H1 (cell line): ENCODE results near the gene MTR. TPM values are rescaled to one million over a fixed set of nuclear protein-coding genes. Genes with fewer than 3 reads are reported as not detected.

Experiments
- CTCF ChIA-PET: fragments of 300-600 bp; sonication (Branson Sonifier 250); formaldehyde crosslinking; loops from one replicate; lab custom pipeline; 2021; ENCODE audit not compliant: partially characterized antibody; lab: Charles Lee
- POLR2A ChIA-PET: fragments of 300-600 bp; sonication (Branson Sonifier 250); formaldehyde crosslinking; loops from one replicate; lab custom pipeline; 2021; ENCODE audit warnings: inconsistent platforms; ENCODE audit not compliant: partially characterized antibody; lab: Charles Lee
- DNase-seq, 2 experiments: peaks; one replicate each; pipeline versions ENCODE4 v3.0.0 to v3.0.0-alpha.2; 2010 to 2022; ENCODE audit warnings: low spot score in 2 of 2, low read depth in 1 of 2, mixed read lengths in 1 of 2
- FAIRE-seq: peaks from 2 replicates; lab custom pipeline; 2011; peaks lifted over from hg19 to GRCh38; lab: Jason Lieb, UNC
- H2AFZ ChIP-seq: 2 replicates; pipeline ENCODE4 v1.8.1; 2012; ENCODE audit warnings: low read length, inconsistent platforms
- H2AK5ac ChIP-seq: 2 replicates; pipeline ENCODE4 v1.6.1; 2013; ENCODE audit warnings: low read depth, low read length
- H2BK120ac ChIP-seq: replicated peaks from 2 replicates; pipeline ENCODE3; 2013; ENCODE audit warnings: low read depth, low read length, inconsistent platforms
- H2BK12ac ChIP-seq: 2 replicates; pipeline ENCODE4 v1.6.1; 2013; ENCODE audit warnings: low read depth, low read length
- H2BK15ac ChIP-seq: 2 replicates; pipeline ENCODE4 v1.6.1; 2013; ENCODE audit warnings: low read length
- H2BK20ac ChIP-seq: 2 replicates; pipeline ENCODE4 v1.6.1; 2013; ENCODE audit warnings: low read length
- H2BK5ac ChIP-seq: 2 replicates; pipeline ENCODE4 v1.6.1; 2013; ENCODE audit warnings: low read depth, low read length
- H3K14ac ChIP-seq: 2 replicates; pipeline ENCODE4 v1.6.1; 2013; ENCODE audit warnings: inconsistent platforms; ENCODE audit not compliant: insufficient read length
- H3K18ac ChIP-seq: 2 replicates; pipeline ENCODE4 v1.6.1; 2013; ENCODE audit warnings: low read length; ENCODE audit errors: extremely low read depth
- H3K23ac ChIP-seq: 2 replicates; pipeline ENCODE4 v1.6.1; 2013; ENCODE audit warnings: inconsistent platforms; ENCODE audit not compliant: insufficient read length
- H3K23me2 ChIP-seq: 2 replicates; pipeline ENCODE4 v1.6.1; 2013; ENCODE audit warnings: low read depth, low read length
- H3K27ac ChIP-seq: 2 replicates; pipeline ENCODE4 v1.6.1; 2011; ENCODE audit warnings: low read depth, low read length, inconsistent platforms
- H3K27me3 ChIP-seq, 4 experiments: replicated peaks in 1 of 4; 1 replicate in 1 of 4; 2 replicates in 3 of 4; pipeline versions ENCODE4 v1.6.1 to v1.8.1; 2011 to 2013; ENCODE audit warnings: low read length in 3 of 4, mild to moderate bottlenecking in 3 of 4, inconsistent platforms in 2 of 4, mixed read lengths in 2 of 4, moderate library complexity in 1 of 4; ENCODE audit not compliant: control insufficient read depth in 3 of 4, insufficient read depth in 3 of 4; ENCODE audit errors: extremely low read depth in 1 of 4
- H3K36me3 ChIP-seq, 4 experiments: 2 replicates each; pipeline versions ENCODE4 v1.6.1 to v1.8.1; 2011 to 2013; ENCODE audit warnings: mild to moderate bottlenecking in 4 of 4, low read length in 3 of 4, moderate library complexity in 2 of 4, control low read depth in 1 of 4, inconsistent platforms in 1 of 4; ENCODE audit not compliant: insufficient read depth in 4 of 4, control insufficient read depth in 2 of 4
- H3K4ac ChIP-seq: replicated peaks from 2 replicates; pipeline ENCODE3; 2013; ENCODE audit warnings: low read length, low read depth, mixed read lengths, inconsistent platforms; ENCODE audit not compliant: insufficient read length
- H3K4me1 ChIP-seq, 4 experiments: replicated peaks in 1 of 4; 1 replicate in 1 of 4; 2 replicates in 3 of 4; pipeline versions ENCODE4 v1.6.1 to v1.8.1; 2011 to 2013; ENCODE audit warnings: low read length in 3 of 4, inconsistent platforms in 2 of 4, mixed read lengths in 1 of 4; ENCODE audit not compliant: insufficient read depth in 4 of 4, control insufficient read depth in 3 of 4
- H3K4me2 ChIP-seq, 2 experiments: 2 replicates each; pipeline versions ENCODE4 v1.6.1 to v1.8.1; 2011 to 2013; ENCODE audit warnings: low read depth in 2 of 2, low read length in 2 of 2, control low read depth in 1 of 2, inconsistent platforms in 1 of 2, mild to moderate bottlenecking in 1 of 2; ENCODE audit not compliant: insufficient read depth in 1 of 2
- H3K4me3 ChIP-seq, 4 experiments: fragments of 200-600, 300-600 bp in 1 of 4; sonication (generic), shearing (Covaris generic), sonication (Bioruptor Twin) in 1 of 4; 2 replicates each; pipeline versions ENCODE4 v1.5.1 to v1.8.1; 2011 to 2016; ENCODE audit warnings: low read length in 4 of 4, low read depth in 3 of 4, control low read depth in 2 of 4, inconsistent platforms in 2 of 4, mild to moderate bottlenecking in 2 of 4, mixed read lengths in 1 of 4, moderate library complexity in 1 of 4; ENCODE audit not compliant: insufficient read depth in 2 of 4; ENCODE audit errors: extremely low read depth in 1 of 4
- H3K56ac ChIP-seq: replicated peaks from 2 replicates; pipeline ENCODE3; 2013; ENCODE audit warnings: low read depth, mild to moderate bottlenecking, mixed read lengths, low read length, inconsistent platforms; ENCODE audit not compliant: insufficient read length
- H3K79me1 ChIP-seq: 2 replicates; pipeline ENCODE4 v1.6.1; 2013; ENCODE audit warnings: low read depth, low read length, control low read depth
- H3K79me2 ChIP-seq, 2 experiments: 2 replicates each; pipeline versions ENCODE4 v1.6.1 to v1.8.1; 2012 to 2013; ENCODE audit warnings: low read length in 2 of 2, mild to moderate bottlenecking in 2 of 2, inconsistent platforms in 1 of 2; ENCODE audit not compliant: insufficient read depth in 2 of 2, control insufficient read depth in 1 of 2
- H3K9ac ChIP-seq, 4 experiments: replicated peaks in 1 of 4; 1 replicate in 1 of 4; 2 replicates in 3 of 4; pipeline versions ENCODE4 v1.6.1 to v1.8.1; 2011 to 2013; ENCODE audit warnings: low read depth in 3 of 4, low read length in 3 of 4, control low read depth in 2 of 4, mild to moderate bottlenecking in 2 of 4, moderate library complexity in 2 of 4, inconsistent platforms in 1 of 4; ENCODE audit errors: extremely low read depth in 1 of 4
- H3K9me3 ChIP-seq, 2 experiments: 2 replicates each; pipeline versions ENCODE4 v1.6.1 to v1.8.1; 2012 to 2013; ENCODE audit warnings: mild to moderate bottlenecking in 2 of 2, moderate library complexity in 2 of 2, control low read depth in 1 of 2, inconsistent platforms in 1 of 2, low read depth in 1 of 2, low read length in 1 of 2, mixed read lengths in 1 of 2; ENCODE audit not compliant: insufficient read depth in 2 of 2
- H4K20me1 ChIP-seq, 2 experiments: replicated peaks in 1 of 2; 2 replicates each; pipeline versions ENCODE3 to v1.8.1; 2011 to 2013; ENCODE audit warnings: inconsistent platforms in 2 of 2, low read length in 2 of 2, mild to moderate bottlenecking in 1 of 2; ENCODE audit not compliant: insufficient read depth in 2 of 2, control insufficient read depth in 1 of 2
- H4K5ac ChIP-seq: 2 replicates; pipeline ENCODE4 v1.6.1; 2013; ENCODE audit warnings: low read length, low read depth, mixed read lengths, inconsistent platforms; ENCODE audit not compliant: insufficient read length
- H4K8ac ChIP-seq: 2 replicates; pipeline ENCODE4 v1.8.0; 2013; ENCODE audit warnings: mild to moderate bottlenecking, moderate library complexity, low read length, inconsistent platforms; ENCODE audit not compliant: insufficient read depth; ENCODE audit errors: extremely low read depth
- H4K91ac ChIP-seq: replicated peaks from 2 replicates; pipeline ENCODE3; 2013; ENCODE audit warnings: low read length, mixed read lengths, inconsistent platforms; ENCODE audit not compliant: insufficient read length
- ATF3 ChIP-seq: IDR thresholded peaks from 2 replicates; pipeline ENCODE4 v1.6.1; 2011; ENCODE audit warnings: low read depth, mild to moderate bottlenecking, low read length; ENCODE audit not compliant: insufficient read depth
- CEBPB ChIP-seq: IDR thresholded peaks from 2 replicates; pipeline ENCODE4 v1.6.1; 2012; ENCODE audit warnings: low read depth, low read length
- CREB1 ChIP-seq: IDR thresholded peaks from 2 replicates; pipeline ENCODE4 v1.6.1; 2012; ENCODE audit warnings: inconsistent platforms
- JUN ChIP-seq: IDR thresholded peaks from 2 replicates; pipeline ENCODE4 v1.6.1; 2011; ENCODE audit warnings: low read depth, mild to moderate bottlenecking, improper control_type of control experiment, low read length
- PHF8 ChIP-seq: fragments of 200-600 bp; sonication (generic); conservative IDR thresholded peaks from 2 replicates; pipeline ENCODE4 v1.7.1; 2012; ENCODE audit warnings: low read depth, mild to moderate bottlenecking, inconsistent platforms, low read length, moderate library complexity
- POLR2A ChIP-seq, 2 experiments: IDR thresholded peaks; 1 replicate in 1 of 2; 2 replicates in 1 of 2; pipeline ENCODE4 v1.6.1; 2011; ENCODE audit warnings: low read depth in 2 of 2, low read length in 2 of 2, mild to moderate bottlenecking in 2 of 2; ENCODE audit errors: control extremely low read depth in 1 of 2
- SAP30 ChIP-seq: fragments of 300-600 bp; sonication (generic); IDR thresholded peaks from 2 replicates; pipeline ENCODE4 v1.7.1; 2012; ENCODE audit warnings: low read length, moderate library complexity, mild to moderate bottlenecking, inconsistent platforms; ENCODE audit not compliant: insufficient read depth, insufficient replicate concordance
- SUZ12 ChIP-seq: fragments of 200-600 bp; sonication (generic); IDR thresholded peaks from 2 replicates; pipeline ENCODE4 v1.6.1; 2012; ENCODE audit warnings: mild to moderate bottlenecking, inconsistent platforms, low read length, moderate library complexity, mixed read lengths
- TAF1 ChIP-seq: IDR thresholded peaks from 2 replicates; pipeline ENCODE4 v1.6.1; 2011; ENCODE audit warnings: mild to moderate bottlenecking, low read depth, low read length
- TAF7 ChIP-seq: optimal IDR thresholded peaks from 2 replicates; pipeline ENCODE3; 2011; ENCODE audit warnings: low read depth, mild to moderate bottlenecking, inconsistent platforms, low read length, moderate library complexity, borderline replicate concordance
- ZNF274 ChIP-seq: IDR thresholded peaks from 2 replicates; pipeline ENCODE4 v1.7.0; 2012; ENCODE audit warnings: low read length, borderline replicate concordance; ENCODE audit errors: extremely low read depth
- WGBS, 2 experiments: shearing (Covaris generic) in 1 of 2; methylation state at CpG; one replicate each; pipeline versions ENCODE4 v1.1.6 to v1.1.7; 2013 to 2015; ENCODE audit warnings: low lambda C conversion rate in 2 of 2, mixed read lengths in 2 of 2, inconsistent platforms in 1 of 2, low coverage in 1 of 2, missing lambda C conversion rate in 1 of 2; ENCODE audit not compliant: insufficient replicate concordance in 2 of 2, insufficient coverage in 1 of 2, insufficient read length in 1 of 2; ENCODE audit errors: extremely low coverage in 1 of 2, missing lambda C conversion rate in 1 of 2; 5-methylcytosine and 5-hydroxymethylcytosine counted together
- polyA plus RNA-seq, 7 experiments: library from polyadenylated mRNA; depleted of rRNA in 3 of 7; stranded (reverse) in 5 of 7; unstranded in 2 of 7; fragments of >200 nt in 5 of 7; fragments of 200-250 nt in 2 of 7; gene quantifications; 1 replicate in 5 of 7; 2 replicates in 1 of 7; 4 replicates in 1 of 7; pipeline versions ENCODE4 v1.2.1 to v1.2.3, GENCODE V29; 2011 to 2013; ENCODE audit warnings: missing spikeins in 2 of 7, mixed read lengths in 2 of 7
- total RNA-seq: library from RNA; stranded (reverse); fragmentation: NEBNext Ultra II Directional; extraction: Animal tissue kit (Norgen Biotek cat#: 25700); gene quantifications from 2 replicates; pipeline ENCODE4 v1.2.1, GENCODE V29; 2021
- TF ChIP-seq, protein P1 (sequence below), 3 experiments: IDR thresholded peaks; 1 replicate in 2 of 3; 2 replicates in 1 of 3; pipeline versions ENCODE4 v1.5.1 to v1.6.1; 2011; ENCODE audit warnings: low read length in 3 of 3, mild to moderate bottlenecking in 3 of 3, inconsistent platforms in 2 of 3, low read depth in 1 of 3, moderate library complexity in 1 of 3; ENCODE audit not compliant: insufficient read depth in 1 of 3; ENCODE audit errors: control extremely low read depth in 1 of 3

Gene MTR
- total and polyA plus RNA-seq, 2 of the 8 experiments (the other 6 are each of a cell fraction or from before 2014, with no cell fraction given) = 4.8 to 27.4 TPM

GRCh38 chr1:236908669-236909068 is 113.6 kb downstream of the MTR start:
- Histone ChIP-seq H4K91ac (no peak overlapping the region), H4K5ac (no peak overlapping the region), H3K14ac (no peak overlapping the region), H3K79me2 (no peaks in the 10 kb centered on the region), H2BK15ac (no peak overlapping the region), H3K36me3 (no peaks in the 10 kb centered on the region), H3K23me2 (no peaks in the 10 kb centered on the region), H3K9ac (no peak overlapping the region), H3K27me3 (no peaks in the 10 kb centered on the region), H3K56ac (no peak overlapping the region), H2BK5ac (no peak overlapping the region), H2AK5ac (no peak overlapping the region), H3K4me2 (no peak overlapping the region), H3K4me1 (no peaks in the 10 kb centered on the region), H3K23ac (no peak overlapping the region), H2AFZ (no peak overlapping the region), H3K79me1 (no peaks in the 10 kb centered on the region), H3K4me3 (no peak overlapping the region), H4K8ac (no peak overlapping the region), H2BK12ac (no peak overlapping the region), H2BK20ac (no peak overlapping the region), H4K20me1 (no peaks in the 10 kb centered on the region), H3K9me3 (no peaks in the 10 kb centered on the region), H2BK120ac (no peak overlapping the region), H3K4ac (no peak overlapping the region), H3K27ac (no peak overlapping the region), H3K18ac (no peak overlapping the region)
- FAIRE-seq (no peak), DNase-seq (no peak)
- CTCF ChIA-PET = no interaction called here
- 94% methylated on average over 2 of the region's 2 CpGs; no CpG with 5 or more reads in 1 of the 2 experiments for WGBS, 2 experiments
- POLR2A ChIA-PET = no interaction called here
- TF ChIP-seq TAF7 (no peak), ATF3 (no peak), SAP30 (no peak), SUZ12 (no peak), ZNF274 (no peak), JUN (no peak), POLR2A (IDR thresholded peaks at IDR 0.05; ENCODE audit: control extremely low read depth in 1 of 2, low read depth in 2 of 2, low read length in 2 of 2) (no peak), CREB1 (no peak), PHF8 (no peak), CEBPB (no peak), TAF1 (no peak)
- TF ChIP-seq, protein P1, sequence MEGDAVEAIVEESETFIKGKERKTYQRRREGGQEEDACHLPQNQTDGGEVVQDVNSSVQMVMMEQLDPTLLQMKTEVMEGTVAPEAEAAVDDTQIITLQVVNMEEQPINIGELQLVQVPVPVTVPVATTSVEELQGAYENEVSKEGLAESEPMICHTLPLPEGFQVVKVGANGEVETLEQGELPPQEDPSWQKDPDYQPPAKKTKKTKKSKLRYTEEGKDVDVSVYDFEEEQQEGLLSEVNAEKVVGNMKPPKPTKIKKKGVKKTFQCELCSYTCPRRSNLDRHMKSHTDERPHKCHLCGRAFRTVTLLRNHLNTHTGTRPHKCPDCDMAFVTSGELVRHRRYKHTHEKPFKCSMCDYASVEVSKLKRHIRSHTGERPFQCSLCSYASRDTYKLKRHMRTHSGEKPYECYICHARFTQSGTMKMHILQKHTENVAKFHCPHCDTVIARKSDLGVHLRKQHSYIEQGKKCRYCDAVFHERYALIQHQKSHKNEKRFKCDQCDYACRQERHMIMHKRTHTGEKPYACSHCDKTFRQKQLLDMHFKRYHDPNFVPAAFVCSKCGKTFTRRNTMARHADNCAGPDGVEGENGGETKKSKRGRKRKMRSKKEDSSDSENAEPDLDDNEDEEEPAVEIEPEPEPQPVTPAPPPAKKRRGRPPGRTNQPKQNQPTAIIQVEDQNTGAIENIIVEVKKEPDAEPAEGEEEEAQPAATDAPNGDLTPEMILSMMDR (IDR thresholded peaks at IDR 0.05; ENCODE audit: control extremely low read depth in 1 of 3, insufficient read depth in 1 of 3, low read depth in 1 of 3, low read length in 3 of 3) = no peak
